Memory B cell (primary cell): ENCODE measurements around the gene SHE.
"Not testable (repeated sequence)": the region's sequence is repeated elsewhere in the genome, so short reads cannot be mapped to it uniquely, and the experiment has no call there.

Source experiments
- ATAC-seq: fragments of 150-1000 bp; cut with Tn5 transposase; 2 replicates; pipeline ENCODE4 v1.10.0; 2021; ENCODE audit warnings: low read depth, mild to moderate bottlenecking, moderate library complexity
- DNase-seq, 2 donors: peaks; one replicate each; pipeline ENCODE4 v3.0.0; 2022; ENCODE audit warnings: low spot score in 2 of 2
- H3K27ac Mint-ChIP-seq: one replicate; pipeline ENCODE4 v1.8.0; 2022; ENCODE audit warnings: mild to moderate bottlenecking, moderate library complexity, mixed read lengths
- H3K27me3 Mint-ChIP-seq: one replicate; pipeline ENCODE4 v1.8.0; 2022; ENCODE audit warnings: mixed read lengths
- H3K36me3 Mint-ChIP-seq: one replicate; pipeline ENCODE4 v1.8.0; 2022; ENCODE audit warnings: mild to moderate bottlenecking, mixed read lengths
- H3K4me1 Mint-ChIP-seq: one replicate; pipeline ENCODE4 v1.8.0; 2022; ENCODE audit warnings: mixed read lengths
- H3K4me3 Mint-ChIP-seq: one replicate; pipeline ENCODE4 v1.8.0; 2022; ENCODE audit warnings: mild to moderate bottlenecking, moderate library complexity, mixed read lengths
- H3K9me3 Mint-ChIP-seq: one replicate; pipeline ENCODE4 v1.8.0; 2022; ENCODE audit warnings: mixed read lengths

Gene SHE

GRCh38 chr1:154531950-154532349 is 29.7 kb upstream of the SHE start:
- H3K9me3 Mint-ChIP-seq, H3K27ac Mint-ChIP-seq, H3K4me1 Mint-ChIP-seq, DNase-seq, H3K36me3 Mint-ChIP-seq, ATAC-seq, H3K4me3 Mint-ChIP-seq, H3K27me3 Mint-ChIP-seq: not testable (repeated sequence)

- H3K27ac Mint-ChIP-seq, result no peak overlapping the region
- no peaks in the 10 kb centered on the region for H3K9me3 Mint-ChIP-seq
- H3K36me3 Mint-ChIP-seq, result peaks cover 2% of the 10 kb centered on the region
- H3K4me1 Mint-ChIP-seq, result no peaks in the 10 kb centered on the region
- peaks cover 4% of the 10 kb centered on the region for H3K27me3 Mint-ChIP-seq
- ATAC-seq, result no peak
- DNase-seq, result no peak
- H3K4me3 Mint-ChIP-seq, result no peak overlapping the region
Measured at GRCh38 chr1:154529308-154529707, 27.1 kb upstream of the SHE start.

- peaks cover 2% of the 10 kb centered on the region for H3K36me3 Mint-ChIP-seq
- H3K27me3 Mint-ChIP-seq, result peaks cover 6% of the 10 kb centered on the region
- H3K9me3 Mint-ChIP-seq, result peaks cover 3% of the 10 kb centered on the region
- no peak overlapping the region for H3K4me3 Mint-ChIP-seq
- DNase-seq (no peak), ATAC-seq (no peak)
- H3K4me1 Mint-ChIP-seq, result no peaks in the 10 kb centered on the region
- no peak overlapping the region for H3K27ac Mint-ChIP-seq
Measured at GRCh38 chr1:154527192-154527591, 25.0 kb upstream of the SHE start.

- DNase-seq (no peak), ATAC-seq (no peak)
- no peak overlapping the region for H3K27ac Mint-ChIP-seq
- no peak overlapping the region for H3K4me3 Mint-ChIP-seq
- peaks cover 2% of the 10 kb centered on the region for H3K36me3 Mint-ChIP-seq
- peaks cover 6% of the 10 kb centered on the region for H3K27me3 Mint-ChIP-seq
- H3K4me1 Mint-ChIP-seq, result no peaks in the 10 kb centered on the region
- peaks cover 3% of the 10 kb centered on the region for H3K9me3 Mint-ChIP-seq
Measured at GRCh38 chr1:154524881-154525280, 22.7 kb upstream of the SHE start.

- Mint-ChIP-seq H3K27me3 (peaks cover 8% of the 10 kb centered on the region), H3K9me3 (peaks cover 3% of the 10 kb centered on the region), H3K36me3 (peaks cover 2% of the 10 kb centered on the region), H3K27ac (no peak overlapping the region), H3K4me3 (no peak overlapping the region), H3K4me1 (no peaks in the 10 kb centered on the region)
- ATAC-seq, result no peak
- no peak for DNase-seq
Measured at GRCh38 chr1:154521695-154522094, 19.5 kb upstream of the SHE start.

GRCh38 chr1:154520333-154520732 is 18.1 kb upstream of the SHE start:
- H3K4me3 Mint-ChIP-seq, result no peak overlapping the region
- no peak for ATAC-seq
- H3K4me1 Mint-ChIP-seq, result no peaks in the 10 kb centered on the region
- H3K36me3 Mint-ChIP-seq, result peaks cover 2% of the 10 kb centered on the region
- DNase-seq, result no peak
- H3K27ac Mint-ChIP-seq, result no peak overlapping the region
- H3K9me3 Mint-ChIP-seq, result peaks cover 3% of the 10 kb centered on the region
- peaks cover 12% of the 10 kb centered on the region for H3K27me3 Mint-ChIP-seq

GRCh38 chr1:154519591-154519991 is 17.4 kb upstream of the SHE start:
- Mint-ChIP-seq H3K4me1 (no peaks in the 10 kb centered on the region), H3K4me3 (no peak overlapping the region), H3K9me3 (peaks cover 3% of the 10 kb centered on the region), H3K27me3 (peaks cover 12% of the 10 kb centered on the region), H3K36me3 (no peaks in the 10 kb centered on the region), H3K27ac (no peak overlapping the region)
- ATAC-seq (no peak), DNase-seq (no peak)

- DNase-seq (no peak), ATAC-seq (no peak)
- no peaks in the 10 kb centered on the region for H3K9me3 Mint-ChIP-seq
- no peaks in the 10 kb centered on the region for H3K4me1 Mint-ChIP-seq
- peaks cover 9% of the 10 kb centered on the region for H3K27me3 Mint-ChIP-seq
- no peak overlapping the region for H3K4me3 Mint-ChIP-seq
- H3K36me3 Mint-ChIP-seq, result no peaks in the 10 kb centered on the region
- no peak overlapping the region for H3K27ac Mint-ChIP-seq
Measured at GRCh38 chr1:154517661-154518060, 15.4 kb upstream of the SHE start.

GRCh38 chr1:154514066-154514553 is 11.9 kb upstream of the SHE start:
- H3K4me3 Mint-ChIP-seq, result no peak overlapping the region
- no peak overlapping the region for H3K27ac Mint-ChIP-seq
- ATAC-seq (no peak), DNase-seq (no peak)
- H3K27me3 Mint-ChIP-seq, result peaks cover 12% of the 10 kb centered on the region
- H3K36me3 Mint-ChIP-seq, result no peaks in the 10 kb centered on the region
- no peaks in the 10 kb centered on the region for H3K4me1 Mint-ChIP-seq
- H3K9me3 Mint-ChIP-seq, result no peaks in the 10 kb centered on the region

GRCh38 chr1:154512760-154513159 is 10.5 kb upstream of the SHE start:
- no peak overlapping the region for H3K4me3 Mint-ChIP-seq
- DNase-seq, result no peak
- H3K27me3 Mint-ChIP-seq, result peaks cover 20% of the 10 kb centered on the region
- H3K9me3 Mint-ChIP-seq, result no peaks in the 10 kb centered on the region
- no peak overlapping the region for H3K27ac Mint-ChIP-seq
- no peaks in the 10 kb centered on the region for H3K4me1 Mint-ChIP-seq
- no peaks in the 10 kb centered on the region for H3K36me3 Mint-ChIP-seq
- ATAC-seq, result no peak

GRCh38 chr1:154503898-154504297 is 1.7 kb upstream of the SHE start:
- H3K27ac Mint-ChIP-seq, result no peak overlapping the region
- peaks cover 3% of the 10 kb centered on the region for H3K36me3 Mint-ChIP-seq
- H3K4me3 Mint-ChIP-seq, result peak overlapping the region; percentile 9
- H3K4me1 Mint-ChIP-seq, result peaks cover 6% of the 10 kb centered on the region
- peaks cover 28% of the 10 kb centered on the region for H3K27me3 Mint-ChIP-seq
- no peak for ATAC-seq
- DNase-seq, result no peak
- peaks cover 2% of the 10 kb centered on the region for H3K9me3 Mint-ChIP-seq

- DNase-seq, result no peak
- peaks cover 3% of the 10 kb centered on the region for H3K36me3 Mint-ChIP-seq
- no peak for ATAC-seq
- H3K27me3 Mint-ChIP-seq, result peaks cover 19% of the 10 kb centered on the region
- H3K27ac Mint-ChIP-seq, result no peak overlapping the region
- H3K4me1 Mint-ChIP-seq, result peaks cover 6% of the 10 kb centered on the region
- H3K4me3 Mint-ChIP-seq, result peak overlapping the region; percentile 64
- H3K9me3 Mint-ChIP-seq, result peaks cover 2% of the 10 kb centered on the region
Measured at GRCh38 chr1:154502744-154503115, 518 bp upstream of the SHE start.

GRCh38 chr1:154501423-154502065 is 668 bp downstream of the SHE start:
- Mint-ChIP-seq H3K4me3 (peak overlapping the region; percentile 63), H3K27me3 (peaks cover 15% of the 10 kb centered on the region), H3K4me1 (peaks cover 16% of the 10 kb centered on the region), H3K27ac (no peak overlapping the region), H3K9me3 (peaks cover 2% of the 10 kb centered on the region), H3K36me3 (peaks cover 3% of the 10 kb centered on the region)
- peak; percentile 37 for ATAC-seq
- DNase-seq, result peak; percentile 16 to 34

GRCh38 chr1:154500533-154500932 is 1.7 kb downstream of the SHE start:
- peaks cover 12% of the 10 kb centered on the region for H3K27me3 Mint-ChIP-seq
- no peak overlapping the region for H3K4me3 Mint-ChIP-seq
- no peak for ATAC-seq
- H3K27ac Mint-ChIP-seq, result no peak overlapping the region
- DNase-seq, result no peak
- H3K4me1 Mint-ChIP-seq, result peaks cover 16% of the 10 kb centered on the region
- H3K36me3 Mint-ChIP-seq, result no peaks in the 10 kb centered on the region
- H3K9me3 Mint-ChIP-seq, result no peaks in the 10 kb centered on the region

GRCh38 chr1:154499446-154499845 is 2.8 kb downstream of the SHE start:
- DNase-seq (no peak), ATAC-seq (no peak)
- peaks cover 15% of the 10 kb centered on the region for H3K4me1 Mint-ChIP-seq
- H3K27ac Mint-ChIP-seq, result no peak overlapping the region
- no peak overlapping the region for H3K4me3 Mint-ChIP-seq
- H3K9me3 Mint-ChIP-seq, result no peaks in the 10 kb centered on the region
- H3K27me3 Mint-ChIP-seq, result peaks cover 10% of the 10 kb centered on the region
- no peaks in the 10 kb centered on the region for H3K36me3 Mint-ChIP-seq
